Upper lobe of right lung (tissue), 1 donor: ENCODE data around the gene MVD. TPM values are rescaled to one million over a fixed set of nuclear protein-coding genes. Genes with fewer than 3 reads are reported as not detected.

Source experiments
- ATAC-seq: fragments of 200-7000 bp; cut with Tn5 transposase; one replicate; pipeline ENCODE4 v1.9.1; 2020; ENCODE audit warnings: mild to moderate bottlenecking, moderate library complexity
- DNase-seq: peaks from one replicate; pipeline ENCODE4 v3.0.0-alpha.2; 2020
- H3K27ac ChIP-seq: fragments of 200-600 bp; one replicate; pipeline ENCODE4 v1.8.0; 2022
- H3K27me3 ChIP-seq: fragments of 200-600 bp; one replicate; pipeline ENCODE4 v1.8.0; 2022; ENCODE audit warnings: mild to moderate bottlenecking
- H3K36me3 ChIP-seq: fragments of 200-600 bp; one replicate; pipeline ENCODE4 v1.8.0; 2022
- H3K4me1 ChIP-seq: fragments of 200-600 bp; one replicate; pipeline ENCODE4 v1.8.0; 2022
- H3K4me3 ChIP-seq: fragments of 200-600 bp; one replicate; pipeline ENCODE4 v1.8.0; 2022; ENCODE audit warnings: mild to moderate bottlenecking
- H3K9me3 ChIP-seq: fragments of 200-600 bp; one replicate; pipeline ENCODE4 v1.8.0; 2022
- CTCF ChIP-seq: fragments of 200-600 bp; IDR thresholded peaks from one replicate; pipeline ENCODE4 v1.8.0; 2022; ENCODE audit warnings: antibody characterized with exemption
- intact Hi-C: fragments of 100-400 bp; cut with DNase I; formaldehyde crosslinking; loops from one replicate; pipeline ENCODE4 v1.11.0; 2022
- total RNA-seq: library from RNA; stranded (reverse); fragmentation: NEBNext Ultra II Directional; extraction: Animal tissue kit (Norgen Biotek cat#: 25700); gene quantifications from one replicate; pipeline ENCODE4 v1.2.1, GENCODE V29; 2021
- donor health status: DM: no; HTN: yes; CAD: no; lungs with severe emphysema.

The MVD gene
- total RNA-seq, 1 donor from 2014 or later = 104 TPM

- DNase-seq = peak; percentile 96
- H3K27me3 ChIP-seq = peaks cover 17% of the 10 kb centered on the region
- H3K36me3 ChIP-seq = no peaks in the 10 kb centered on the region
- H3K4me1 ChIP-seq = peaks cover 23% of the 10 kb centered on the region
- H3K9me3 ChIP-seq = no peaks in the 10 kb centered on the region
- H3K4me3 ChIP-seq = peak within 1 kb of the TSS; percentile 60
- intact Hi-C loops = no loop called here
- peak within 1 kb of the TSS; percentile 11 for H3K27ac ChIP-seq
- peak; percentile 94 for ATAC-seq
- TF ChIP-seq CTCF = no peak
Observed at GRCh38 chr16:88686439-88687253, 23.8 kb upstream of the MVD start, which contains the start of gene SNAI3. Gene SNAI3, minus strand, starts transcription at chr16:88686507. Its CDS starts 101 bp downstream, at chr16:88686406.

GRCh38 chr16:88686062-88686438 lies 23.2 kb upstream of the MVD start:
- peak overlapping the region; percentile 60 for H3K4me3 ChIP-seq
- ATAC-seq (peak; percentile 59), DNase-seq (peak; percentile 83)
- peak overlapping the region; percentile 11 for H3K27ac ChIP-seq
- no peak for TF ChIP-seq CTCF
- H3K9me3 ChIP-seq = no peaks in the 10 kb centered on the region
- intact Hi-C loops = no loop called here
- H3K4me1 ChIP-seq = peaks cover 29% of the 10 kb centered on the region
- peaks cover 13% of the 10 kb centered on the region for H3K27me3 ChIP-seq
- H3K36me3 ChIP-seq = no peaks in the 10 kb centered on the region

- H3K4me3 ChIP-seq = peak overlapping the region; percentile 60
- H3K9me3 ChIP-seq = no peaks in the 10 kb centered on the region
- intact Hi-C loops = no loop called here
- peak overlapping the region; percentile 11 for H3K27ac ChIP-seq
- peak; percentile 75 for DNase-seq
- H3K4me1 ChIP-seq = peaks cover 30% of the 10 kb centered on the region
- H3K36me3 ChIP-seq = no peaks in the 10 kb centered on the region
- peak; percentile 57 for TF ChIP-seq CTCF
- peak; percentile 1 for ATAC-seq
- H3K27me3 ChIP-seq = peaks cover 10% of the 10 kb centered on the region
Observed at GRCh38 chr16:88685156-88686061, 22.5 kb upstream of the MVD start.

- no peak for TF ChIP-seq CTCF
- Histone ChIP-seq H3K4me3 (peak overlapping the region; percentile 60), H3K4me1 (peaks cover 30% of the 10 kb centered on the region), H3K36me3 (no peaks in the 10 kb centered on the region), H3K9me3 (no peaks in the 10 kb centered on the region), H3K27me3 (peaks cover 10% of the 10 kb centered on the region), H3K27ac (no peak overlapping the region)
- intact Hi-C loops = no loop called here
- DNase-seq (no peak), ATAC-seq (no peak)
Observed at GRCh38 chr16:88684569-88685155, 21.8 kb upstream of the MVD start.

- no peak for TF ChIP-seq CTCF
- no peak overlapping the region for H3K4me3 ChIP-seq
- peaks cover 24% of the 10 kb centered on the region for H3K4me1 ChIP-seq
- H3K27ac ChIP-seq = peak overlapping the region; percentile 77
- peak; percentile 46 for ATAC-seq
- no peaks in the 10 kb centered on the region for H3K9me3 ChIP-seq
- intact Hi-C loops = no loop called here
- H3K36me3 ChIP-seq = no peaks in the 10 kb centered on the region
- peak; percentile 81 for DNase-seq
- H3K27me3 ChIP-seq = peaks cover 5% of the 10 kb centered on the region
Observed at GRCh38 chr16:88681709-88682451, 19.0 kb upstream of the MVD start.
